ENCODE measurements around the gene SPECC1L.

The SPECC1L gene

GRCh38 chr22:24323695-24324094 is 53.1 kb downstream of the SPECC1L start:
- no peak for DNase-seq

GRCh38 chr22:24324137-24324536 is 53.5 kb downstream of the SPECC1L start:
- no peak for DNase-seq

GRCh38 chr22:24325105-24325757 is 54.6 kb downstream of the SPECC1L start:
- DNase-seq: no peak

GRCh38 chr22:24326266-24326665 is 55.6 kb downstream of the SPECC1L start:
- DNase-seq: no peak

- DNase-seq: no peak
These were observed 57.2 kb downstream of the SPECC1L start for GRCh38 chr22:24327832-24328231.

GRCh38 chr22:24329453-24329852 is 58.8 kb downstream of the SPECC1L start:
- no peak for DNase-seq

GRCh38 chr22:24330636-24331035 is 60.0 kb downstream of the SPECC1L start:
- DNase-seq: no peak

GRCh38 chr22:24331468-24332440 is 61.1 kb downstream of the SPECC1L start:
- no peak for DNase-seq

GRCh38 chr22:24333301-24333700 is 62.7 kb downstream of the SPECC1L start:
- DNase-seq: no peak

GRCh38 chr22:24335496-24335895 is 64.9 kb downstream of the SPECC1L start:
- DNase-seq: no peak

- DNase-seq: no peak
These were observed 67.4 kb downstream of the SPECC1L start for GRCh38 chr22:24337894-24338645.

GRCh38 chr22:24338726-24339451 is 68.3 kb downstream of the SPECC1L start:
- DNase-seq: no peak

- no peak for DNase-seq
These were observed 68.8 kb downstream of the SPECC1L start for GRCh38 chr22:24339452-24339747.

- DNase-seq: no peak
These were observed 71.0 kb downstream of the SPECC1L start for GRCh38 chr22:24341627-24342026.

GRCh38 chr22:24350627-24351026 is 80.0 kb downstream of the SPECC1L start:
- DNase-seq: no peak

- no peak for DNase-seq
These were observed 82.5 kb downstream of the SPECC1L start for GRCh38 chr22:24353121-24353520.

GRCh38 chr22:24355574-24355973 is 84.9 kb downstream of the SPECC1L start:
- DNase-seq: no peak

- no peak for DNase-seq
These were observed 86.9 kb downstream of the SPECC1L start for GRCh38 chr22:24357547-24357946.

GRCh38 chr22:24358105-24358836 is 87.6 kb downstream of the SPECC1L start:
- no peak for DNase-seq

- DNase-seq: no peak
These were observed 89.0 kb downstream of the SPECC1L start for GRCh38 chr22:24359452-24360120.

GRCh38 chr22:24361976-24362646 is 91.5 kb downstream of the SPECC1L start:
- no peak for DNase-seq

Data from NCI-H187 treated with DMSO at 0.1 percent for 48 hours (cell line).